SK-N-MC (cell line): ENCODE results near the gene SCYL2.

ENCODE experiments used
- DNase-seq: peaks from one replicate; pipeline ENCODE4 v3.0.0-alpha.2; 2011; ENCODE audit warnings: low read depth, low spot score
- H3K27ac ChIP-seq: fragments of 200-600 bp; sonication (generic); 2 replicates; pipeline ENCODE4 v1.5.1; 2016; ENCODE audit warnings: mixed run types
- H3K36me3 ChIP-seq: fragments of 200-600 bp; sonication (generic); 2 replicates; pipeline ENCODE4 v1.6.1; 2017; ENCODE audit warnings: antibody characterized with exemption, low read length, mixed read lengths; ENCODE audit not compliant: insufficient read depth
- H3K4me3 ChIP-seq: fragments of 200-600 bp; sonication (generic); 2 replicates; pipeline ENCODE4 v1.5.1; 2016
- H3K9ac ChIP-seq: fragments of 200-600 bp; sonication (generic); 2 replicates; pipeline ENCODE4 v1.8.0; 2017; ENCODE audit warnings: mixed run types, mixed read lengths; ENCODE audit not compliant: insufficient read length
- H3K9me3 ChIP-seq: fragments of 200-600 bp; sonication (generic); 2 replicates; pipeline ENCODE4 v1.6.1; 2017; ENCODE audit warnings: low read depth, mild to moderate bottlenecking, antibody characterized with exemption, low read length, moderate library complexity, mixed read lengths
- EZH2 ChIP-seq: fragments of 200-600 bp; sonication (generic); IDR thresholded peaks from one replicate; pipeline ENCODE4 v1.6.1; 2017; ENCODE audit warnings: antibody characterized with exemption
- FOXP2 ChIP-seq: optimal IDR thresholded peaks from 2 replicates; pipeline ENCODE3; 2011; ENCODE audit warnings: mild to moderate bottlenecking, moderate library complexity; ENCODE audit not compliant: insufficient read depth; ENCODE audit errors: extremely low read length, control extremely low read depth
- POLR2AphosphoS5 ChIP-seq: IDR thresholded peaks from 2 replicates; pipeline ENCODE4 v1.6.1; 2012; ENCODE audit warnings: mild to moderate bottlenecking, low read depth, low read length, borderline replicate concordance

The SCYL2 gene

GRCh38 chr12:100234591-100235304 lies 32.2 kb upstream of the SCYL2 start:
- Histone ChIP-seq H3K36me3 (no peaks in the 10 kb centered on the region), H3K9ac (no peak overlapping the region), H3K9me3 (no peaks in the 10 kb centered on the region), H3K4me3 (peak overlapping the region; percentile 4; the same call in 1 of the 2 replicates), H3K27ac (no peak overlapping the region)
- TF ChIP-seq EZH2 (no peak), POLR2AphosphoS5 (no peak), FOXP2 (no peak)
- peak; percentile 48 for DNase-seq

- Histone ChIP-seq H3K9me3 (no peaks in the 10 kb centered on the region), H3K36me3 (no peaks in the 10 kb centered on the region), H3K9ac (no peak overlapping the region), H3K27ac (no peak overlapping the region), H3K4me3 (no peak overlapping the region)
- no peak for DNase-seq
- no peak for TF ChIP-seq FOXP2
- TF ChIP-seq EZH2, result no peak
- no peak for TF ChIP-seq POLR2AphosphoS5
These were observed 28.2 kb upstream of the SCYL2 start for GRCh38 chr12:100238801-100239200.

GRCh38 chr12:100239589-100239988 lies 27.4 kb upstream of the SCYL2 start:
- TF ChIP-seq POLR2AphosphoS5, result no peak
- TF ChIP-seq FOXP2, result no peak
- no peak for TF ChIP-seq EZH2
- H3K4me3 ChIP-seq, result no peak overlapping the region

DNA sequence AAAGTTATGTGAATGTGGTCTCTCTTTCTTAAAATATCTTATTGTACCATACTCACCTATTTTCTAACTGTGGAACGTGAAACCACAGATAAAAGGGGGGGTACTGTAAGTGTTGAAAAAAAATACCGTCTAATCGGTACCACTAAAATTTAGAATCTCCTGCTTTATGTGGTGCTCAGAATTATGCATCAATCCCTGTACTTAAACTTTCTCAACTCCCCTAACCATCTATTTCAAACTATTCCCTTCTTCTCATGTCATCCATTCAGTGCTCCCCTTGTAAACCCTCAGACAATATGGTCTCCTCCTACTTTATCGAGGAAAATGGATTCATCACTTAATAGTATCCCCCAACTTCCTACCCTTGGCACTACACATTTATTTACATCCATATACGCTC lies 23.8 kb upstream of the SCYL2 start:
- no peaks in the 10 kb centered on the region for H3K9me3 ChIP-seq
- no peak overlapping the region for H3K4me3 ChIP-seq
- DNase-seq, result no peak
- H3K9ac ChIP-seq, result no peak overlapping the region
- TF ChIP-seq POLR2AphosphoS5 (no peak), FOXP2 (no peak), EZH2 (no peak)
- no peak overlapping the region for H3K27ac ChIP-seq
- H3K36me3 ChIP-seq, result no peaks in the 10 kb centered on the region

More at GRCh38 chr12:100239589-100239988, 27.4 kb upstream of the SCYL2 start:
- no peak overlapping the region for H3K27ac ChIP-seq
- no peak overlapping the region for H3K9ac ChIP-seq
- H3K36me3 ChIP-seq, result no peaks in the 10 kb centered on the region
- H3K9me3 ChIP-seq, result no peaks in the 10 kb centered on the region
- DNase-seq, result no peak

DNA sequence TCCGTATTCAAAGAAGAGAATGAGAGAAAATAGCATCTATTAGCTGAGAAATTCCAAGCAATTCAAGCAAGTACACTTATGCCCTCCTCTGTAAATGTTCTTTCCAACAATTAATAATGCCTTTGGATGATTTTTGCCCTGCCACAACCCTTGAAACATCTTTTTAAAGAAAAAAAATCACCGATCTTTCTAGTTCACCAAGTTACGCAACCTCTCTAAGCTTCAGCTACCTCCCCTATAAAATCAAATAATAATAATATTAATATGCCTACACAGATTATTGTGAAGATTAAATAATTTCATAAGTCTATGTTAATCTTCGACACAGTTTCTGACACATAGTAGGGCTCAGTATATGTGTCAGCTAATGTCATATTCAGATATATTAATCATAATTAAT lies 19.2 kb upstream of the SCYL2 start:
- no peak overlapping the region for H3K9ac ChIP-seq
- no peak for DNase-seq
- H3K9me3 ChIP-seq, result no peaks in the 10 kb centered on the region
- no peak overlapping the region for H3K27ac ChIP-seq
- no peak overlapping the region for H3K4me3 ChIP-seq
- TF ChIP-seq FOXP2 (no peak), POLR2AphosphoS5 (no peak), EZH2 (no peak)
- no peaks in the 10 kb centered on the region for H3K36me3 ChIP-seq

- no peak overlapping the region for H3K9ac ChIP-seq
- no peaks in the 10 kb centered on the region for H3K9me3 ChIP-seq
- DNase-seq, result no peak
- TF ChIP-seq FOXP2 (no peak), POLR2AphosphoS5 (no peak), EZH2 (no peak)
- H3K27ac ChIP-seq, result no peak overlapping the region
- H3K4me3 ChIP-seq, result no peak overlapping the region
- no peaks in the 10 kb centered on the region for H3K36me3 ChIP-seq
These were observed 18.1 kb upstream of the SCYL2 start for GRCh38 chr12:100248886-100249285.

DNA sequence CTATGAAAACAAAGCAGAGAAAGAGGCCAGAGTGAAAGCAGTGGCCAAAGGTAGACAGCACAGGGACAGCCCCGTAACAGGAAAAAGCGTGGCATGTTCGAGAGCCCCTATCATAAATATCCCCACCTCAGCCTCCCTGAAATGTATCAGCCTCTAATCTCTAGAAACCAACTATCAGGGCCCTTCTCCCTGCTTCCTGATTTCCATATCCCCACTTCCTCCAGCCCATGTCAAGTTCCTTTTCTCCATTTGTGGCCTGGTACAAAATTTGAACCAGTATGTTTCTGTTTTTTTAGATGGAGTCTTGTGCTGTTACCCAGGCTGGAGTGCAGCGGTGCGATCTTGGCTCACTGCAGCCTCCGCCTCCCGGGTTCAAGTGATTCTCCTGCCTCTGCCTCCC lies 17.0 kb upstream of the SCYL2 start:
- H3K4me3 ChIP-seq, result no peak overlapping the region
- H3K27ac ChIP-seq, result no peak overlapping the region
- H3K9me3 ChIP-seq, result no peaks in the 10 kb centered on the region
- H3K36me3 ChIP-seq, result no peaks in the 10 kb centered on the region
- DNase-seq, result no peak
- H3K9ac ChIP-seq, result no peak overlapping the region
- TF ChIP-seq POLR2AphosphoS5, result no peak
- TF ChIP-seq EZH2, result no peak
- no peak for TF ChIP-seq FOXP2

GRCh38 chr12:100251917-100252316 lies 15.1 kb upstream of the SCYL2 start:
- no peak for DNase-seq
- TF ChIP-seq EZH2, result no peak
- no peak for TF ChIP-seq FOXP2
- TF ChIP-seq POLR2AphosphoS5, result no peak
- H3K4me3 ChIP-seq, result no peak overlapping the region
- H3K9me3 ChIP-seq, result no peaks in the 10 kb centered on the region
- no peak overlapping the region for H3K27ac ChIP-seq
- H3K9ac ChIP-seq, result no peak overlapping the region
- no peaks in the 10 kb centered on the region for H3K36me3 ChIP-seq

DNA sequence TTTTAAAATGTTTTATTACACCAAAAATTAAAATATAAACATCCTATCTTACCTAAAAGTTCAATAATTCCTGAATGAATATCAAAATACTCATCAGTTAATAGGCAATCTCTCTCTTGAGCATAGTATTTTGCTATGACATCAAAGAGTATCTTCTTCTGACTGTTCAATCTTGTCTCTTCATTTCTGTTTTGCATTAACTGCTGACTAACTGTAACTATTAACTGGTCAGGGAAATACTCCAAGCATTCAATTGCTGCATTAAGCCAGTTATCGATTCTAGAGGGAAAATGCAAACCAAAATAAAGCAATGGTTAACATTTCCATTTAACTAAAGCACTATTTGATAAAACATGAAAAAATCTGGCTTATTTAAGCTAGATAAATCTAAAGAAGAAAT lies 13.5 kb upstream of the SCYL2 start:
- no peaks in the 10 kb centered on the region for H3K9me3 ChIP-seq
- H3K4me3 ChIP-seq, result no peak overlapping the region
- TF ChIP-seq EZH2 (no peak), FOXP2 (no peak), POLR2AphosphoS5 (no peak)
- no peak for DNase-seq
- no peak overlapping the region for H3K27ac ChIP-seq
- H3K9ac ChIP-seq, result no peak overlapping the region
- no peaks in the 10 kb centered on the region for H3K36me3 ChIP-seq
